Gastroesophageal sphincter (tissue), 3 donors: ENCODE measurements around the gene HACL1.

Experiments
- EP300 ChIP-seq: sonication (generic); formaldehyde crosslinking; IDR thresholded peaks from one replicate; pipeline ENCODE4 v1.6.1; 2017; ENCODE audit warnings: antibody characterized with exemption, mild to moderate bottlenecking
- POLR2A ChIP-seq, 2 donors: fragments of 450-650 bp; IDR thresholded peaks; one replicate each; pipeline ENCODE4 v1.6.1; 2017; ENCODE audit warnings: antibody characterized with exemption in 2 of 2, mild to moderate bottlenecking in 2 of 2, moderate library complexity in 1 of 2
- POLR2AphosphoS5 ChIP-seq: sonication (generic); formaldehyde crosslinking; IDR thresholded peaks from one replicate; pipeline ENCODE4 v1.6.1; 2017; ENCODE audit warnings: antibody characterized with exemption
- TF ChIP-seq, protein P1 (sequence below), 4 experiments: fragments of 200-600 bp in 2 of 4; fragments of 450-650 bp in 2 of 4; sonication (generic) in 1 of 4; IDR thresholded peaks; one replicate each; pipeline ENCODE4 v1.5.1; 2017 to 2019; ENCODE audit warnings: antibody characterized with exemption in 4 of 4, mild to moderate bottlenecking in 2 of 4, moderate library complexity in 2 of 4

DNA sequence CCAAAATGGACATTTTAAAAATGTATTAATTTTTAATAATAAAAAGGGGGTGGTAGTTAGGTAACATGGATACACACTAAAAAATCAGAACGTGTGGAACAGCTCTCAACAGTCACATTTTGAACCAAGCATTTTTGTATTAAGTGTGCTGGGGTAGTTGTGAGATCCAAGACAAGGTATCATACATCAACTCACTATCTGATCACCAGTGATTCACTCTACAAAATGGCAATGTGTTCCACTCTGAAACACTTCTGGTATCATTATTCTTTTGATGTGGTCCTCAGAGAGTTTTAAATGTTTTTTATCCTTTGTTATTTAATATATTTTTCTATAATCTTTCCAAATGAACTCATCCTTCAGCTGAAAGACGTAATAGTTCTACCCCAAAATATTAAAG lies 5.4 kb downstream of the HACL1 start:
- no peak for TF ChIP-seq POLR2AphosphoS5
- TF ChIP-seq, protein P1, sequence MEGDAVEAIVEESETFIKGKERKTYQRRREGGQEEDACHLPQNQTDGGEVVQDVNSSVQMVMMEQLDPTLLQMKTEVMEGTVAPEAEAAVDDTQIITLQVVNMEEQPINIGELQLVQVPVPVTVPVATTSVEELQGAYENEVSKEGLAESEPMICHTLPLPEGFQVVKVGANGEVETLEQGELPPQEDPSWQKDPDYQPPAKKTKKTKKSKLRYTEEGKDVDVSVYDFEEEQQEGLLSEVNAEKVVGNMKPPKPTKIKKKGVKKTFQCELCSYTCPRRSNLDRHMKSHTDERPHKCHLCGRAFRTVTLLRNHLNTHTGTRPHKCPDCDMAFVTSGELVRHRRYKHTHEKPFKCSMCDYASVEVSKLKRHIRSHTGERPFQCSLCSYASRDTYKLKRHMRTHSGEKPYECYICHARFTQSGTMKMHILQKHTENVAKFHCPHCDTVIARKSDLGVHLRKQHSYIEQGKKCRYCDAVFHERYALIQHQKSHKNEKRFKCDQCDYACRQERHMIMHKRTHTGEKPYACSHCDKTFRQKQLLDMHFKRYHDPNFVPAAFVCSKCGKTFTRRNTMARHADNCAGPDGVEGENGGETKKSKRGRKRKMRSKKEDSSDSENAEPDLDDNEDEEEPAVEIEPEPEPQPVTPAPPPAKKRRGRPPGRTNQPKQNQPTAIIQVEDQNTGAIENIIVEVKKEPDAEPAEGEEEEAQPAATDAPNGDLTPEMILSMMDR (IDR thresholded peaks at IDR 0.05) = no peak
- TF ChIP-seq EP300 = no peak
- TF ChIP-seq POLR2A (IDR thresholded peaks at IDR 0.05) = no peak
